Measurements from ENCODE around the gene NAPA.

Gene NAPA

DNA sequence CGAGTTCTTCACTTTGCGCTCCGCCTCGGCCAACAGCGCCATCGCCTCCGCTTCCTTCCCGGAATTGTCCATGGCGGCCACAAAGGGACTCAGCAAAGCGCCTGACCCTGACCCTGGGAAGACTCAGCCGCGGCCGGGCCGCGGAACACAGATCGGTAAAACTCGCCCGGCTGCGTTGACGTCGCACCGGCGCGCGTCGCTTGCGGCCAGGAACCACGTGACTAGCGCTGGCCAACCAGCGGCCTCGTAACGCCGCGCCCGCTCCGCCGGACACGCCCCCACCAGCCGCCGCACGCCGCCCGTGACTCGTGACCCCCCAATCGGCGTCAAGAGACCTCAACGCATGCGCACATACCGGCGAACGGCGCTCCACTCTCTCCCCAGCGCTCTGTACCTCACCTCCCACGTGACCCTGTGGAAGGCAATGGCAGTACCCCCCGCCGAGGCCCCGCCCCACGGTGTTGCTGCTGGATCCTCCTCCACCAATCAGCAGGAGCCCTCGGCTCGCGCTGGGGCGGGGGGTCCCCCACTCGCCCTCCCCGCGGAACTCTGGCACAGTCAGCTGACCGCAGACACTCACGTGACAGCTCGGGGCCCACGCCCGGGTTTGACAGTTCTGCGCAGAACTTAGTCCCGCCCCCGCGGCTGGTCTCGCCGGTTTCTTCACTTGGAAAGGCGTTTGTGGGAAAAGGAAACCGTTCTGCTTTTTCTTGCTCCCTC lies at the start of gene NAPA:
TSS of gene NAPA (minus strand) at position 195 of the 720 bp plus-strand sequence. CDS start at position 72, 123 bp downstream.
- no peaks in the 10 kb centered on the region for H3K27me3 ChIP-seq (ENCODE audit: control insufficient read depth in 1 of 2, insufficient read depth in 2 of 2, low read length in 2 of 2)
- peak within 1 kb of the TSS; percentile 18 to 91 for H3K4me3 ChIP-seq (ENCODE audit: low read depth in 1 of 2, low read length in 2 of 2)
- peak within 1 kb of the TSS; percentile 92 for H3K27ac ChIP-seq (ENCODE audit: low read depth, low read length)
- no peaks in the 10 kb centered on the region for H3K9me3 ChIP-seq (ENCODE audit: low read length)
- H3K9ac ChIP-seq (ENCODE audit: low read length), result peak within 1 kb of the TSS; percentile 99
- H3K4me1 ChIP-seq (ENCODE audit: insufficient read depth, low read length), result peaks cover 45% of the 10 kb centered on the region
- no peaks in the 10 kb centered on the region for H3K36me3 ChIP-seq (ENCODE audit: insufficient read depth, low read length)

DNA sequence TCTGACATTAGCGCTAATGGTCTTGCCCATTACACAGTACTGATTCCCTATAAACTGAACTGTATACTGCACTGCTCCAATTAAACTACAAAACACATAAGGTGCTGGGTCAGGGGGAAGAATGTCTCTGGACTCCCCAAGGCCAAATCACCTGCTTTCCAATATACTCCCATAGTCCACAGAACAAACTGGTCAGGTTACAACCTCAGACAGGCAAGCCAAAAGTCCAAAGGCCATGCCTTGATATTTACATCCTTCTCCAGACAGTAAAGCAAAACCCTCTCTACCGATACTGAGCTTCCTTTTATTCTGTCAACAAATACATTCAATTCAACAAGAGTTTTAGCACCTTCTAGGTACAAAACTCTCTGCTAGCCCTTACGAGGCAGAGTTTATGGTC lies 49.2 kb upstream of the NAPA start:
- Histone ChIP-seq H3K4me1 (ENCODE audit: insufficient read depth, low read length) (no peaks in the 10 kb centered on the region), H3K4me3 (ENCODE audit: low read depth in 1 of 2, low read length in 2 of 2) (no peak overlapping the region), H3K27me3 (ENCODE audit: control insufficient read depth in 1 of 2, insufficient read depth in 2 of 2, low read length in 2 of 2) (no peaks in the 10 kb centered on the region), H3K9ac (ENCODE audit: low read length) (no peak overlapping the region), H3K36me3 (ENCODE audit: insufficient read depth, low read length) (no peaks in the 10 kb centered on the region), H3K27ac (ENCODE audit: low read depth, low read length) (no peak overlapping the region), H3K9me3 (ENCODE audit: low read length) (no peaks in the 10 kb centered on the region)

DNA sequence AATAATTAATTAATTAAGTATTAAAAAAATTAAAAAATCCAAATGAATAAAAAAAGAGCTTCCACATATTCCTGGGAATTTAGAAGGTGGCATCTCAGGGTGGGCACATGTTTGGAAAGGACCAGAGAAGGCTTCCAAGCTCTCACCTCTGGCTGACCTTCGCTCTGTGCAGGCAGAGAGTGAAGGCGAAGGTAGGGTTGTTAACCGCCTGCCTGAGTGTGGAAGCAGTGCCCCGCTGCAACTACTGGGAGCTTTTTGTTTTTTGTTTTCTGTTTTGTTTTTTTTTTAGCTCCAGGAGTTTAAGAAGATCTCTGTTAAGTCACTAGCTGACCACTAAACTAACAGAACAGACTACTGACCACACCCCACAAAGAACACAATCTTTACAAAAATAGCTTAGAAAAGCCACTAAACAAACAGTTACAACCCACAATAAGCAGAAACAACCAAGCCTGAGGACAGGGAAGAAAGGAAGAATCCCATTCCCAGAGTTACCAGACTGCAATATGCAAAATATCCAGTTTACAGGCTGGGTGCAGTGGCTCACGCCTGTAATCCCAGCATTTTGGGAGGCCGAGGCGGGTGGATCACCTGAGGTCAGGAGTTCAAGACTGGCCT lies 46.7 kb upstream of the NAPA start:
- no peaks in the 10 kb centered on the region for H3K9me3 ChIP-seq (ENCODE audit: low read length)
- H3K4me3 ChIP-seq (ENCODE audit: low read depth in 1 of 2, low read length in 2 of 2), result no peak overlapping the region
- no peak overlapping the region for H3K9ac ChIP-seq (ENCODE audit: low read length)
- H3K36me3 ChIP-seq (ENCODE audit: insufficient read depth, low read length), result no peaks in the 10 kb centered on the region
- H3K27ac ChIP-seq (ENCODE audit: low read depth, low read length), result no peak overlapping the region
- no peaks in the 10 kb centered on the region for H3K4me1 ChIP-seq (ENCODE audit: insufficient read depth, low read length)
- H3K27me3 ChIP-seq (ENCODE audit: control insufficient read depth in 1 of 2, insufficient read depth in 2 of 2, low read length in 2 of 2), result no peaks in the 10 kb centered on the region

DNA sequence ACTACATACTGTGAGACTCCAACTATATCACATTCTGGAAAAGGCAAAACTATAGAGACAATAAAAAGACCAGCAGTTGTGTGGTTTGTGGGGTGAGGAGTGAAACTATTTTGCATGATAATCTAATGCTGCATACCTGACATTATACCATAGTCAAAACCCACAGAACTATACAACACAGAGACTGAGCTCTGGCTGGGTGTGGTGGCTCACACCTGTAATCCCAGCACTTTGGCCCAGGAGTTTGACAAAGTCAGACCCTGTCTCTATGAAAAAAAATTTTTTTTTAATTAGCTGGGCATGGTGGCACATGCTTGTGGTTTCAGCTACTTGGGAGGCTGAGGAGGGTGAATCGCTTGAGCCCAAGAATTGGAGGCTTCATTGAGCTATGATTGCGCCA lies 46.1 kb upstream of the NAPA start:
- no peak overlapping the region for H3K4me3 ChIP-seq (ENCODE audit: low read depth in 1 of 2, low read length in 2 of 2)
- no peaks in the 10 kb centered on the region for H3K36me3 ChIP-seq (ENCODE audit: insufficient read depth, low read length)
- no peaks in the 10 kb centered on the region for H3K27me3 ChIP-seq (ENCODE audit: control insufficient read depth in 1 of 2, insufficient read depth in 2 of 2, low read length in 2 of 2)
- H3K4me1 ChIP-seq (ENCODE audit: insufficient read depth, low read length), result no peaks in the 10 kb centered on the region
- H3K9me3 ChIP-seq (ENCODE audit: low read length), result no peaks in the 10 kb centered on the region
- H3K27ac ChIP-seq (ENCODE audit: low read depth, low read length), result no peak overlapping the region
- no peak overlapping the region for H3K9ac ChIP-seq (ENCODE audit: low read length)

DNA sequence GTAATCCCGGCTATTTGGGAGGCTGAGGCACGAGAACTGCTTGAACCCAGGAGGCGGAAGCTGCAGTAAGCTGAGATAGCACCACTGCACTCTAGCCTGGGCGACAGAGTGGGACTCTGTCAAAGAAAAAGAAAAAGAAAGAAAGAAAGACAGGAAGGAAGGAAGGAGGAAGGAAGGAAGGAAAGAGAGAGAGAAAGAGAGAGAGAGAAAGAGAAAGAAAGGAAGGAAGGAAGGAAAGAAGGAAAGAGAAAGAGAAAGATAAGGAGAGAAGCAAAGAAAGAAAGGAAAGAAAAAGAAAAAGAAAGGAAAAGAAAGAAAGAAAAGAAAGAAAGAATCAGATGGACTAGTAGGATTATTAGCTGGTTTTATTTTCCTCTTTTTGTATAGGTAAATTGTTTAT lies 35.3 kb upstream of the NAPA start:
- H3K4me1 ChIP-seq (ENCODE audit: insufficient read depth, low read length), result no peaks in the 10 kb centered on the region
- H3K27ac ChIP-seq (ENCODE audit: low read depth, low read length), result no peak overlapping the region

DNA sequence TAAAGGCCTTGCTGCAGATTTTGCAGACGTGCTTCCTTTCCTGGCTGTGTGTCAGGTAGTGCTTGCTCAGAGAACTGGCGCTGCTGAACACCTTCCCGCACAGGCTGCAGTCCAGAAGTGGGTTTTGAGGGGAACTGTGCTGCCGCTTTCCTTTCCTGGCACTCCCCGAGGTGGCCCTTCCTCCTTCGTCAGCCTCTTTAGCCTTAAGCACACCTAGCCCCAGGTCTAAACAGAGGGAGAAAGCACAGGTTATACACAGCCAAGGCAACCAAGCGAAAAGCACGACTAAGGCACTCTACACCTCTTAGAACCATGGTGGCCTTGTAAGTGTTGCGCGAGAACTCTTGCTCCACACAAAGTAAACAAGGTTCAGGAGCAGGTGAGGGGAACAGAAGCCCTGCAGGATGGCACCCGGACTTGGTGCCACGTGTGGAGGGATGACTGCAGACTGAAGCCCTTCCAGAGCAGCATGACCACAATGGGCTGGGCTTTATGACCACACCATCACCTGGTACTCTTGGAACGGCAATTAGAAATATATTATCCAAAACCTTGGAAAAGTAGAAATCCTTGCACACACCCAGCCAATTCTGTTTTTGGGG lies 34.5 kb upstream of the NAPA start:
- no peak overlapping the region for H3K9ac ChIP-seq (ENCODE audit: low read length)
- no peaks in the 10 kb centered on the region for H3K36me3 ChIP-seq (ENCODE audit: insufficient read depth, low read length)
- H3K4me3 ChIP-seq (ENCODE audit: low read depth in 1 of 2, low read length in 2 of 2), result no peak overlapping the region
- H3K9me3 ChIP-seq (ENCODE audit: low read length), result no peaks in the 10 kb centered on the region
- H3K27ac ChIP-seq (ENCODE audit: low read depth, low read length), result no peak overlapping the region
- H3K4me1 ChIP-seq (ENCODE audit: insufficient read depth, low read length), result no peaks in the 10 kb centered on the region
- H3K27me3 ChIP-seq (ENCODE audit: control insufficient read depth in 1 of 2, insufficient read depth in 2 of 2, low read length in 2 of 2), result peaks cover 0 to 6% of the 10 kb centered on the region in 2 donors

More for the DNA sequence above, 35.3 kb upstream of the NAPA start:
- Histone ChIP-seq H3K36me3 (ENCODE audit: insufficient read depth, low read length) (no peaks in the 10 kb centered on the region), H3K9me3 (ENCODE audit: low read length) (no peaks in the 10 kb centered on the region), H3K4me3 (ENCODE audit: low read depth in 1 of 2, low read length in 2 of 2) (no peak overlapping the region), H3K27me3 (ENCODE audit: control insufficient read depth in 1 of 2, insufficient read depth in 2 of 2, low read length in 2 of 2) (peaks cover 0 to 6% of the 10 kb centered on the region in 2 donors), H3K9ac (ENCODE audit: low read length) (no peak overlapping the region)

DNA sequence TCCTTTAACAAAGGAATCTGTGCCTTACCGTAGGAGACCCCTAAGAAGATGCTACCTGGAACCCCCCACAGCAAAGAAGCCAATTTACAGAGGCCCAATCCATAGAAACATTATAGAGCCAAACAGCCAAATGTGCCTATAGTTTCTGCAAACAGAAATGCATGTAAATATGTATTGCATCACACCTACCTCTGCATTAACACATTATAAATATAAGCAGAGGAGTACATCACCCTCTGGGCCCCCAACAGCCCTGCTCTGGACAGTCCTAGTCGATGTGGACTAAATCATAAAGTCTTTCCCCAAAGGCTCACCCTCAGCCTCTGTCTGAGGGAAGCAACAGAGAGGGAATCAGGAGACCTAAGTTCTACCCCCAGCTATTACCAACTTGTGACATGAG lies 32.3 kb upstream of the NAPA start:
- Histone ChIP-seq H3K9me3 (ENCODE audit: low read length) (no peaks in the 10 kb centered on the region), H3K27me3 (ENCODE audit: control insufficient read depth in 1 of 2, insufficient read depth in 2 of 2, low read length in 2 of 2) (peaks cover 0 to 6% of the 10 kb centered on the region in 2 donors), H3K27ac (ENCODE audit: low read depth, low read length) (no peak overlapping the region), H3K36me3 (ENCODE audit: insufficient read depth, low read length) (no peaks in the 10 kb centered on the region), H3K4me3 (ENCODE audit: low read depth in 1 of 2, low read length in 2 of 2) (no peak overlapping the region), H3K4me1 (ENCODE audit: insufficient read depth, low read length) (peaks cover 2% of the 10 kb centered on the region), H3K9ac (ENCODE audit: low read length) (no peak overlapping the region)

DNA sequence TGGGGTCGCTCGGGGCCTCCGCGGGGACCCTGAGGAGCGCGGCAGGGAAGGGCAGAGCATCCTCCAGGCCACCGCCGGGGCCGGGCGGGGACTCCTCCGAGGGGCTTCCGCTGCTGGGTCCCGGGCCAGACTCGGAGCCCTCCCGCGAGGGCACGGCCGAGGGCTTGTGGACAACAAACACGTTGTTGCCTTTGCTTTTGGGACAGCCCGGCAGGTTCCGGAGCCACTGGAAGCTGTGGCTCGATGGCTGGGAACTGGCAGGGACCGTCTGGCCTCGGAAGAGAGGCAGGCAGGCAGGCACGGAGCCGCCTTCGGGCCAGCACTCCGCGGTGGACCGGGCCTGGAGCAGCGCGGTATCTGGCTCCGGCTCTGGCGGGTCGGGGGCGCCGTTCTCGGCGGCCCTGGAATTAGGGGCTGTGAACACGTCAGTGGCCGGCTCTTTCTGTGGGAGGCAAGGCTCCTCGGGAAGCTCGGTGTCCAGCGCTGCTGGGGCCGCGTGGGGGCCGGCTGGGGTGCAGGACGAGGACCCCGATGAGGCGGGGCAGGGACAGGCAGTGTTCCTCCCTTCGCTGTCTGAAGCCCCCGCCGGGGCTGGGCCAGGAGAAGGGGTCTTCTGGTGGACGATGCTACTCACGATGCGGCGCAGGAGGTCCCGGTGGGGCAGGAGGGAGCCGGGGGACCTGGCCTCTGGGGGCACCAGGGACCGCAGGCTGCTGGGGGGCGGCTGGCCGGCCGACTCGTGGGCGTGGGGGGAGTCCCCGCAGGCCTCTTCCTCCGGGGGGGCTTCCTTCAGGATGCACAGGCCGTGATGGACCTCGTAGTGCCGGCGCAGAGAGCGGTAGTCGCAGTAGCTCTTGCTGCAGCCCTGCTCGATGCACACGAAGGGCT lies 30.4 kb upstream of the NAPA start:
- Histone ChIP-seq H3K4me3 (ENCODE audit: low read depth in 1 of 2, low read length in 2 of 2) (no peak overlapping the region), H3K9ac (ENCODE audit: low read length) (no peak overlapping the region), H3K4me1 (ENCODE audit: insufficient read depth, low read length) (peaks cover 14% of the 10 kb centered on the region), H3K27ac (ENCODE audit: low read depth, low read length) (no peak overlapping the region), H3K9me3 (ENCODE audit: low read length) (no peaks in the 10 kb centered on the region), H3K27me3 (ENCODE audit: control insufficient read depth in 1 of 2, insufficient read depth in 2 of 2, low read length in 2 of 2) (peaks cover 0 to 6% of the 10 kb centered on the region in 2 donors), H3K36me3 (ENCODE audit: insufficient read depth, low read length) (no peaks in the 10 kb centered on the region)

DNA sequence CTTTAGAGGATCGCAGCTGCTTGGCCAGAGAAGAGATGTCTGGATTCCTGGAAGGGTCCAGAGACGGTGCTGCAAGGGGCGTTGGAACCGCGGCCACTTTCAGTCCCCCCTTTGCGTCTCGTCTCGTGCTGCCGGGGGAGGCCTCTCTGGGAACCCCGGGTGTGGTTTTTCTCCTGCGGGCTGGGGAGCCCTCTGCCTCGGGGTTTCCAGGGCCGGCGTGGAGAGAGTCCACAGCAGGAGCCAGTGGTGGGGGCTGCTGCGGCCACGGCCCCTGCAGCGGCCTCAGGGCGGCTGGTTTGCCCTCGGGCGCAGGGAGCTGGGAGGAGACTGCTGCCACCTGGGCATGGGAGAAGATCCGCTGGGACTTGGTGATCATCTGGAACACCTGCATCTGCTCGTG lies 29.6 kb upstream of the NAPA start:
- H3K4me3 ChIP-seq (ENCODE audit: low read depth in 1 of 2, low read length in 2 of 2), result no peak overlapping the region

DNA sequence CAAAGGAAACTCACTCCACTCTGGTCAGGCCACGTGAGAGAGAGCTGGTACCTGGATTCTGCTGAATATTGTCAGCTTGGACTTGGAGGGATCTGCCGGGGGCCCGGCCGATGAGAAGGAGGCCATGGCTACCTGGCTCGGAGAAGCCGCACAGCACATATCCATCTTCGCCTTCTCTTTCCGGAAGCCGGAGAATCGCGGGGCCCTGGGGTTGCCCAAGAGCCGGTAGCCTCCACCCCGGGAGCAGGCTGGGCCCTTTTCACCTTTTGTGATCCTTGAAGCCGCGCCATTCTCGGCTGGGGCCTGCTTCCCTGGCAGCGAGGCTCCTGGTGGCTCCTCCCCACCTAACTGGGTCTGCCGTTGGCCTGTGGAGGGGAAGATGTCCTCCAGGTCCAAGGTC lies 29.2 kb upstream of the NAPA start:
- Histone ChIP-seq H3K27ac (ENCODE audit: low read depth, low read length) (no peak overlapping the region), H3K9me3 (ENCODE audit: low read length) (no peaks in the 10 kb centered on the region), H3K36me3 (ENCODE audit: insufficient read depth, low read length) (no peaks in the 10 kb centered on the region), H3K27me3 (ENCODE audit: control insufficient read depth in 1 of 2, insufficient read depth in 2 of 2, low read length in 2 of 2) (peaks cover 0 to 6% of the 10 kb centered on the region in 2 donors), H3K4me3 (ENCODE audit: low read depth in 1 of 2, low read length in 2 of 2) (no peak overlapping the region), H3K9ac (ENCODE audit: low read length) (no peak overlapping the region), H3K4me1 (ENCODE audit: insufficient read depth, low read length) (peaks cover 23% of the 10 kb centered on the region)

More for the DNA sequence above, 29.6 kb upstream of the NAPA start:
- Histone ChIP-seq H3K9ac (ENCODE audit: low read length) (no peak overlapping the region), H3K4me1 (ENCODE audit: insufficient read depth, low read length) (peaks cover 22% of the 10 kb centered on the region), H3K9me3 (ENCODE audit: low read length) (no peaks in the 10 kb centered on the region), H3K27ac (ENCODE audit: low read depth, low read length) (no peak overlapping the region), H3K27me3 (ENCODE audit: control insufficient read depth in 1 of 2, insufficient read depth in 2 of 2, low read length in 2 of 2) (peaks cover 0 to 6% of the 10 kb centered on the region in 2 donors), H3K36me3 (ENCODE audit: insufficient read depth, low read length) (no peaks in the 10 kb centered on the region)

GRCh38 chr19:47542030-47542475 lies 27.2 kb upstream of the NAPA start:
- Histone ChIP-seq H3K4me3 (ENCODE audit: low read depth in 1 of 2, low read length in 2 of 2) (peak overlapping the region in 1 of 2 donors; percentile 0), H3K27me3 (ENCODE audit: control insufficient read depth in 1 of 2, insufficient read depth in 2 of 2, low read length in 2 of 2) (peaks cover 0 to 6% of the 10 kb centered on the region in 2 donors), H3K27ac (ENCODE audit: low read depth, low read length) (peak overlapping the region; percentile 85)

More at GRCh38 chr19:47542030-47542475, 27.2 kb upstream of the NAPA start:
- Histone ChIP-seq H3K9me3 (ENCODE audit: low read length) (no peaks in the 10 kb centered on the region), H3K36me3 (ENCODE audit: insufficient read depth, low read length) (no peaks in the 10 kb centered on the region), H3K9ac (ENCODE audit: low read length) (no peak overlapping the region), H3K4me1 (ENCODE audit: insufficient read depth, low read length) (peaks cover 23% of the 10 kb centered on the region)
